Measurements from ENCODE around the gene XXYLT1.

- no peak for TF ChIP-seq CTCF (IDR thresholded peaks at IDR 0.05; ENCODE audit: low read length)
- TF ChIP-seq EZH2 (IDR thresholded peaks at IDR 0.05; ENCODE audit: borderline replicate concordance, low read length), result no peak
Measured at GRCh38 chr3:195111319-195111705, 159.6 kb downstream of the XXYLT1 start.
